Stimulated activated CD4-positive, alpha-beta T cell treated with anti-CD3 and anti-CD28 coated beads, Interleukin-4, amount 100 ng/mL, for 1 hour (primary cell): ENCODE measurements around the gene HNF4A.
"Not testable (repeated sequence)": the region's sequence is repeated elsewhere in the genome, so short reads cannot be mapped to it uniquely, and the experiment has no call there.

Experiments used
- DNase-seq: peaks from one replicate; pipeline ENCODE4 v3.0.0-alpha.2; 2020

HNF4A gene

DNA sequence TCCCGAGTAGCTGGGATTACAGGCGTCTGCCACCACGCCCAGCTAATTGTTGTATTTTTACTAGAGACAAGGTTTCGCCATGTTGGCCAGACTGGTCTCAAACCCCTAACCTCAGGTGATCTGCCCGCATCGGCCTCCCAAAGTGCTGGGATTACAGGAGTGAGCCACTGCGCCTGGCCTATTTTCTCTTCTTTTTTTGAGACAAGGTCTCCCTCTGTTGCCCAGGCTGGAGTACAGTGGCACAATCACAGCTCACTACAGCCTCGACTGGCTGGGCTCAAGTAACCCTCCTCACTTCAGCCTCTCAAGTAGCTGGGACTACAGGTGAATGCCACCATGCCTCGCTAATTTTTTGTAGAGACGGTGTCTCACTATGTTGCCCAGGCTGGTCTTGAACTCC is 9.6 kb upstream of the HNF4A start:
- not testable (repeated sequence) for DNase-seq

DNA sequence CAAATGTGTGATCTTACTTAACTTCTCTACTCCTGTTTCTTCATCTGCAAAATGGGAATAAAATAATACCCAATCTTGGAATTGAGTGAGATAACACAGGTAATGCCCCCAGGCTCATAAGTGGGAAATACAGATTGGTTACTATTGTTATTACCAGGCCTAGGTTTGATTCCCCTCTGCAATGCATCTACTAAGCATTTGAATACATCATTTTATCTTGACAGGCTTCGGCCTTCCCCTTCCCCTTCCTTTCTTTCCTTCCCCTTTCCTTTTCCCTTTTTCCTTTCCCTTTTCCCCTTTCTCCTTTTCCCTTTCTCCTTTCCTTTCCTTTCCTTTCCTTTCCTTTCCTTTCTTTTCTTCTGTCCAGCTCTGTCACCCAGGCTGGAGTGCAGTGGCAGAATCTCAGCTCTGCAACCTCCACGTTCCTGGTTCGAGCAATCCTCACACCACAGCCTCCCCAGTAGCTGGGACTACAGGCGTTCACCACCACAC is 7.3 kb upstream of the HNF4A start:
- DNase-seq, result no peak

GRCh38 chr20:44349349-44349748 is 6.2 kb upstream of the HNF4A start:
- no peak for DNase-seq

DNA sequence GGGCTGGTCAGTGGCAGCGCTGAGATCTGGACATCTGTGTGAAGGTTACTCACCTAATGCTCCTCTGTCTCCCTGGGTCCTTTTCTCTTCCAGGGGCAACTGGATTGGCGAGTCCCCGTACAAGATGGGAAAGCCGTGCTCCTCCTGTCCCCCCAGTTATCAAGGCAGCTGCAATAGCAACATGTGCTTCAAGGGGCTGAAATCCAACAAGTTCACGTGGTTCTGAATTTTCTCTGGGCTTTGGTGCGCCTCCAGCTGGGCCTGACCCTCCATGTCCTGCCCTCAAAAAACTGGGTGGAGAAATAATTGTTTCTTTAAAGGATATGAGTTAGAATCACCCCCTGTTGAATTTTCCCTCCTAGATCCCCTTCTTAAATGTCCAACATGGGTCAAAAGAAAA is 4.9 kb upstream of the HNF4A start:
- DNase-seq, result no peak

DNA sequence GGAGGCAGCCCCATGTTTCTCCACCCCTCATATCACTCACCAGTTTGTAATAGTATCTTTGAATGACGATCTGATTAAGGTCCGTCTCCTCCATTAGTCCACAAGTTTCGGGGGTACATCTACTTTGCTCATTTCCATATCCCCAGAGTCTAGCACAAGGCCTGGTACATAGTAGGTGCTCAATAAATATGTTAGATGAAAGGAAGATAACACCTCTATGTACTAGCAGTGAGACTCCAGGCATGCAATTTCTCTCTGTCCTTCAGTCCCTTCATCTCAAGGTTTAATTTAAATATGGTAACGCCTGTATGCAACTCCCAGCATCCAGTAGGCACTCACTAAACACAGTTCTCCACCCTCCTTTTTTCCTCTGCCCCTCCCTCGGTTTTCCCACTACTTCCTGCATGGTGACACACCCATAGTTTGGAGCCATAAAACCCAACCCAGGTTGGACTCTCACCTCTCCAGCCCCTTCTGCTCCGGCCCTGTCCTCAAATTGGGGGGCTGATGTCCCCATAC is 461 bp upstream of the HNF4A start:
- no peak for DNase-seq

DNA sequence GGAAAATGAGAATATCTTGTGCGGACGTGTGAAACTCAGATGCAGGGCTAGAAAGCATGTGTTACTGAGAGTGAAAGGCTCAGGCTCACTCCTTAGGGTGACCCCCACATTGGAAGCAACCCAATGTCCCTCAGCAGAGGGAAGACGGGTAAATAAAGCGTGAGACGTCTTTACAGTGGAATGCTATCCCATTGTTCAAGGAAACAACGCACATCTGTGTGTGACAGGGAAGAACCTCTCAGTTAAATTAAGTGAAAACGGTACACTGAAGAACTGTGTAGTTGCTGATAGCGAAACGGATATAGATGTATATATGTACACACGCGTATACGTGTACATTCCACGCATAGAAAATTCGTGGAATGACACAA is 839 bp downstream of the HNF4A start:
- no peak for DNase-seq

GRCh38 chr20:44357020-44357419 is 1.5 kb downstream of the HNF4A start:
- DNase-seq, result no peak

GRCh38 chr20:44357555-44358125 is 2.1 kb downstream of the HNF4A start:
- no peak for DNase-seq

GRCh38 chr20:44358776-44359175 is 3.3 kb downstream of the HNF4A start:
- DNase-seq, result no peak

GRCh38 chr20:44360221-44360620 is 4.7 kb downstream of the HNF4A start:
- no peak for DNase-seq

DNA sequence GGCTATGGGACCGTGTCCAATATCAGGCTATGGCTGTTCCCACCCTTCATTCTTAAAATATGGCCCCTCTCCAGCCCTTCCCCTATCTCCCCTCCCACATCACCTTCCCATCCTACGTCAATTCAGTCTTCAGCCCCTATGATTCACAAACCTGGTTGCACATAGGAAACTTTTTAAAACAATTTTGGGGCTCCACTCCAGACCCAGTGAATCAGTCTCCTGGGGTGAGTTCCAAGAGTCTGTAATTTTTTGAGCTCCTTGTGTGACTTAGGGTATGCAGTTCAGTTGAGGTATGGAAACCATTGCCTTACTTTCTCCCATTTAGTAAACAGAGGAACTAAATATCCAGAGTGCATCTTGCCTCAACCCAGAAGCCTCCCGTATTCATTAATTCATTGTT is 5.5 kb downstream of the HNF4A start:
- no peak for DNase-seq

GRCh38 chr20:44362466-44362940 is 7.0 kb downstream of the HNF4A start:
- DNase-seq, result no peak

DNA sequence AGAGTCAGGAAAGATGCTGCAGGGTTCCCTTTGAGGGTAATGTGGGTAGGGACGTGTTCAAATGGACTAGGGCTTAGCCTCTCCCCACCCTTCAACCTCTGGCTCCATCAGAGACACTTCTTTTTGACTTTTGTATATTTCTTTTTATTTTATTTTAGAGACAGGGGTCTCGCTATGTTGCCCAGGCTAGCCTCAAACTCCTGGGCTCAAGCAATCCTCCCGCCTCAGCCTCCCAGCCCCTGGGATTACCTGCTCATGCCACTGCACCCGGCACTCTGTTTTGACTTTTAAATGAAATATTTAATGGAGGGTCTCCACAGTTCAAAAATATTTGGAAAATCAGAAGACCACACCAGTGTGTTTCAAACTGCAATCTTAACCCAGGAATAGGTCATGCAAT is 8.6 kb downstream of the HNF4A start:
- DNase-seq, result no peak

DNA sequence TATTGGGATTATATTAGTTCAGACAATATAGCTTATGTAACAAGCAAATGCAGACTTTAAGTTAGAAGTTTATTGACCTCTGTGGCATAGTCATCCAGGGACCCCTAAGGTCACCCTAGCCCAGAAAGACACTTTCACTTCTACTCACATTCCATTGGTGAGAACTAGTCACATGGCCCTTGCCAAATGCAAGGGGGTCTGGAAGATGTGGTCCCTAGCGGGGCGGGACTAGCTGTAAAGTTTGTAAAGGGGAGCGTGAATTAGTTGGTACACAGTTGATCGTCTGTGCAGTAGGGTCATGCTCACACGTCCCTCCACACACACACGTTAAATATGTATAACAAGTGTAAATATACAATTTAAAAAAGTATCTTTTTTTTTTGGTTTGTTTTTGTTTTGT is 9.3 kb downstream of the HNF4A start:
- no peak for DNase-seq

GRCh38 chr20:44367746-44368145 is 12.2 kb downstream of the HNF4A start:
- DNase-seq, result no peak

DNA sequence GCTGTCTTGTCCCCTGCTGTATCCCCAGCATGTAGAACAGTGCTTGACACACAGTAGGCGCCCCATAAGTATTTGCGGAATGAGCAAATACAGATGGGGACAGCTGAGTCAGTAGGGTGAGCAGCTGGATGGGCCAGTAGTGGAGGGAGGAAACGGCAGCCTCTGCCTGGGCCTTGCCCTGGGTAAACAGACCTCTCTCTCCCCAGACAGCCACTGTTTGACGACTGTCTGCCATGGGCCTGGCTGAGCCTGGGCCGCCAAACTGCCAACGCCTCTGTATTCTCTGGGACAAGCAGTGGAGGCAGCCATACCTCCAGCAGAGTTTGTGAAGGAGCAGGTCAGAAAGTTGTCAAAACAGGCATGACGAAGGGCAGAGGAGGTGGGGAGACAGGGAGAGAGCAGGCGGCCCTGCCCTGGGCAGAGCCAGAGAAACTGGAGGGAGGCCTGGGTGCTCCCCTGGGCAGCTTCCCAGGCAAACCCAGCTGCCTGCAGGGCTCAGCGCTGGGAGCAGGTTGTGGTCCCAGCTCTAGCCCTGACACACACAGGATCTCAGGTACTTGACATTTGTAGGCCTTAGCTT is 15.2 kb downstream of the HNF4A start:
- no peak for DNase-seq

- no peak for DNase-seq
These were observed 27.1 kb downstream of the HNF4A start for GRCh38 chr20:44382641-44383040.

DNA sequence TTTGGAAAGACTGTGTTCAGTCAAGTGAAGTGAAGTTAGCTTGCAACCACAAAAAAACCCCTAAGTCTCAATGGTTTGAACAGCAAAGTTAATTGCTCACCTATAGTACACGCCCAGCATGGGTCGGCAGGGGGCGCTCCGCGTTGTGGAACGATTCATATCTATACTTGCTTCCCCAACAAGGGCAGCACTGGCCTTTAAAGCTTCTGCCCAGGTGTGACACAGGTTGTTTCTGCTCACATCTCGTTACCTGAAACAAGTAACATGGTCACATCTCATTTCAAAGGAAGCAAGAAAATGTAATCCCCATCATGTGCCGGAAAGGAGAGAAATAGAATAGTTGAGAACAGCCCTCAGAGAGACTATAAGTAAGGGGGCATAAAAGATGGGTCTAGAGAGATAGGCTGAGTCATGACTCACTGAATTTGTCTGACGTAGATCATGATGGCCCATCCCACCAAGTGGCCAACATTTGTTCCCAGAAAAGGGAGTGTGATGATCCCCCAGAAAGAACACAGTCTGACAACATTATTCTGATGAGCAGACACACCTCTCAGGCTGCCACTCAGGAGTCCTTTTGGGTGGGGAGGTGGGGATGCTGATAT is 29.0 kb downstream of the HNF4A start:
- DNase-seq, result peak; percentile 88

DNA sequence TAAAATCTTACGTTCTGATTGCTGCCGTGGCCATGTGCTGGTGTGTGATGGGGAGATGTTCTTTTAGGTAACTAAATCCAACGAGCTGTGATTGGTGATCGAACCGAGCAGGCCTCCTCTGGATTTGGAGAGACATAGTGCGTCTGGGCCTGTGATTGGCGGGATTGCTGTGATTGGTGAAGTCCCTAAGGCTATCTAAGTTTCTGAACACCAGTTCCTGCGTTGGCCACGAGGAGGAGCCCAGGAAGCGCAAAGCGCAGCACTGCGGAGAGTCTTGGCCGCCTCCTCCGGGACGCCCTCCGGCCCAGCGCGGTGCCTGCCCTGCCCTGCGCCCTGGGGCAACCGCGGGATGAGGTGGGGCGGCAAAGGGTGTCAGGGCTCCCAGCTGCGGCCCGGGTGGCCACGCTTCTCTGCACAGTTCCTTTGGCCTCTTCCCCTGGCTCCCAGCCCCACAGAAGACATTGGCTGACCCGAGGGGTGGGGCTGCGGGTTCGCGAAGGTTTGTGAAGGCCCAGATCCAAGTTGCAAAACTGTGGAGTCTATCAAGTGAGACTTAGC is 33.0 kb downstream of the HNF4A start:
- peak; percentile 74 for DNase-seq

GRCh38 chr20:44389871-44390270 is 34.4 kb downstream of the HNF4A start:
- DNase-seq, result no peak

- DNase-seq, result no peak
These were observed 34.8 kb downstream of the HNF4A start for GRCh38 chr20:44390280-44390679.

DNA sequence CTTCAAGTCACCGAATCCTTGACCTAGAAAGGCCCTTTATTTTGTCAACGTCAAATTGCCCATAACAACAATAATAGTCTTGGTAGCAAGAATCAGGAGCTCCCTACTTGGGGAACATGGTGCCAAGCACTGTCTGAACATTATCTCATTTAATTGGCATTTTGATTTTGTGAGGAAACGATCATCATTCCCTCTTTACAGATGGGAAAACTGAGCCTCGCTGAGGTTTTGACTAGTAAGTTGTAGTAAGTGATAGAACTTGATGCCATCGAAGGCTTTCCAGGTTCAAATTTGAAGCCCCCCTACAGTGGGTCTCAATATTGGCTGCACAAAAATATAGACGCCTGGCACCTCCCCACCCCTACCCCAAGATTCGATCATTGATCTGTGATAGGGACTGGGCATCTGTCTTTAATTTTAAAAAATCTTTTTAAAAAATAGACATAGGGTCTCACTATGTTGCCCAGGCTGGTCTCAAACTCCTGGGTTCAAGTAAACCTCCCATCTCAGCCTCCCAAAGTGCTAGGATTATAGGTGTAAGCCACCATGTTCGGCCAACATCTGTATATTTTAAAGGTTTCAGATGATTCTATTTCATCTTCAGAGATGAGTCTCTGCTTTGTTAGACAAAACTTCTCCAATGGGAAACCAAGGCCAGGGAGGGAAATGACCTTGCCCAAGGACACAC is 36.7 kb downstream of the HNF4A start:
- DNase-seq, result no peak
